Trophoblast cell (in vitro differentiated cells and primary cell): ENCODE measurements around the gene DYSF.

ENCODE experiments used
- DNase-seq, 2 donors: peaks; one replicate each; pipeline ENCODE4 v3.0.0-alpha.2; 2016
- H2AFZ ChIP-seq: 2 replicates; pipeline ENCODE4 v1.6.1; 2013; ENCODE audit warnings: low read length, moderate library complexity, mild to moderate bottlenecking; ENCODE audit not compliant: insufficient read depth, poor library complexity
- H2AK5ac ChIP-seq: 2 replicates; pipeline ENCODE4 v1.6.1; 2013; ENCODE audit warnings: mild to moderate bottlenecking, low read length
- H2BK120ac ChIP-seq: 2 replicates; pipeline ENCODE4 v1.6.1; 2013; ENCODE audit warnings: low read length, mild to moderate bottlenecking, moderate library complexity; ENCODE audit not compliant: insufficient read depth, poor library complexity
- H2BK12ac ChIP-seq: 2 replicates; pipeline ENCODE4 v1.6.1; 2013; ENCODE audit warnings: mild to moderate bottlenecking, low read length, moderate library complexity
- H2BK5ac ChIP-seq: 2 replicates; pipeline ENCODE4 v1.6.1; 2013; ENCODE audit warnings: low read length, low read depth, moderate library complexity, mild to moderate bottlenecking; ENCODE audit not compliant: poor library complexity
- H3K14ac ChIP-seq: 2 replicates; pipeline ENCODE4 v1.6.1; 2013; ENCODE audit warnings: mild to moderate bottlenecking, low read length
- H3K18ac ChIP-seq: 2 replicates; pipeline ENCODE4 v1.6.1; 2013; ENCODE audit warnings: mild to moderate bottlenecking, low read length
- H3K23ac ChIP-seq: 2 replicates; pipeline ENCODE4 v1.6.1; 2013; ENCODE audit warnings: low read length
- H3K27ac ChIP-seq: 2 replicates; pipeline ENCODE4 v1.5.1; 2013; ENCODE audit warnings: low read depth, mild to moderate bottlenecking, inconsistent platforms, low read length, moderate library complexity
- H3K27me3 ChIP-seq: 2 replicates; pipeline ENCODE4 v1.6.1; 2013; ENCODE audit warnings: inconsistent platforms, mild to moderate bottlenecking, low read length, moderate library complexity; ENCODE audit not compliant: insufficient read depth
- H3K36me3 ChIP-seq, 2 experiments: 1 replicate in 1 of 2; 2 replicates in 1 of 2; pipeline ENCODE4 v1.6.1; 2013; ENCODE audit warnings: low read length in 2 of 2, mild to moderate bottlenecking in 2 of 2, moderate library complexity in 1 of 2; ENCODE audit not compliant: insufficient read depth in 2 of 2, control insufficient read depth in 1 of 2
- H3K4ac ChIP-seq: 2 replicates; pipeline ENCODE4 v1.6.1; 2013; ENCODE audit warnings: low read depth, mild to moderate bottlenecking, low read length, moderate library complexity
- H3K4me1 ChIP-seq, 2 experiments: 1 replicate in 1 of 2; 2 replicates in 1 of 2; pipeline ENCODE4 v1.6.1; 2013; ENCODE audit warnings: low read length in 2 of 2, mild to moderate bottlenecking in 2 of 2, moderate library complexity in 1 of 2; ENCODE audit not compliant: insufficient read depth in 2 of 2, control insufficient read depth in 1 of 2
- H3K4me2 ChIP-seq: 2 replicates; pipeline ENCODE4 v1.6.1; 2013; ENCODE audit warnings: inconsistent platforms, mild to moderate bottlenecking, low read length, moderate library complexity
- H3K4me3 ChIP-seq: 2 replicates; pipeline ENCODE4 v1.5.1; 2013; ENCODE audit warnings: mild to moderate bottlenecking, low read depth, low read length, inconsistent platforms
- H3K79me1 ChIP-seq: one replicate; pipeline ENCODE4 v1.6.1; 2013; ENCODE audit warnings: low read length
- H3K79me2 ChIP-seq: 2 replicates; pipeline ENCODE4 v1.6.1; 2013; ENCODE audit warnings: low read length, mild to moderate bottlenecking; ENCODE audit not compliant: control insufficient read depth, insufficient read depth, poor library complexity
- H3K9ac ChIP-seq: 2 replicates; pipeline ENCODE4 v1.6.1; 2013; ENCODE audit warnings: mild to moderate bottlenecking, low read length
- H3K9me3 ChIP-seq: 2 replicates; pipeline ENCODE4 v1.6.1; 2013; ENCODE audit warnings: low read depth, mild to moderate bottlenecking, control low read depth, inconsistent platforms, low read length; ENCODE audit not compliant: insufficient read depth
- H4K12ac ChIP-seq: 2 replicates; pipeline ENCODE4 v1.6.1; 2013; ENCODE audit warnings: low read depth, mild to moderate bottlenecking, low read length, moderate library complexity
- H4K8ac ChIP-seq: 2 replicates; pipeline ENCODE4 v1.6.1; 2013; ENCODE audit warnings: low read depth, mild to moderate bottlenecking, low read length, moderate library complexity
- H4K91ac ChIP-seq: one replicate; pipeline ENCODE4 v1.6.1; 2013; ENCODE audit warnings: low read depth, mild to moderate bottlenecking, low read length, moderate library complexity
- WGBS: extraction: QIAGEN DNeasy Blood & Tissue Kit; methylation state at CpG from one replicate; pipeline ENCODE4 v1.1.7; 2013; ENCODE audit warnings: missing lambda C conversion rate; ENCODE audit not compliant: insufficient read length, insufficient coverage; ENCODE audit errors: extremely low coverage; 5-methylcytosine and 5-hydroxymethylcytosine counted together

DYSF gene

GRCh38 chr2:71592181-71592711 lies 138.9 kb downstream of the DYSF start:
- Histone ChIP-seq H3K36me3 (peaks cover 3% of the 10 kb centered on the region in 2 experiments), H3K4me3 (no peak overlapping the region), H4K91ac (no peak overlapping the region), H2BK120ac (no peak overlapping the region), H3K18ac (no peak overlapping the region), H3K27ac (no peak overlapping the region), H3K4me1 (peaks cover 7 to 11% of the 10 kb centered on the region in 2 experiments), H3K9ac (no peak overlapping the region), H3K23ac (no peak overlapping the region), H2BK5ac (no peak overlapping the region), H2BK12ac (no peak overlapping the region), H3K4ac (no peak overlapping the region), H3K79me2 (no peaks in the 10 kb centered on the region), H3K4me2 (no peak overlapping the region), H2AK5ac (no peak overlapping the region), H3K14ac (no peak overlapping the region), H3K79me1 (no peaks in the 10 kb centered on the region), H3K9me3 (peaks cover 4% of the 10 kb centered on the region), H4K12ac (no peak overlapping the region), H3K27me3 (no peaks in the 10 kb centered on the region), H2AFZ (no peak overlapping the region), H4K8ac (no peak overlapping the region)
- no CpG with 5 or more reads among the region's 12 CpGs for WGBS
- DNase-seq = no peak

GRCh38 chr2:71595569-71595968 lies 142.2 kb downstream of the DYSF start:
- Histone ChIP-seq H3K27ac (no peak overlapping the region), H4K8ac (no peak overlapping the region), H2AFZ (no peak overlapping the region), H3K36me3 (peaks cover 8 to 9% of the 10 kb centered on the region in 2 experiments), H2BK5ac (no peak overlapping the region), H3K4ac (no peak overlapping the region), H4K12ac (no peak overlapping the region), H3K9me3 (peaks cover 1% of the 10 kb centered on the region), H3K14ac (no peak overlapping the region), H3K79me1 (no peaks in the 10 kb centered on the region), H3K27me3 (no peaks in the 10 kb centered on the region), H2BK12ac (no peak overlapping the region), H3K9ac (no peak overlapping the region), H3K23ac (no peak overlapping the region), H2BK120ac (no peak overlapping the region), H3K4me2 (no peak overlapping the region), H4K91ac (no peak overlapping the region), H2AK5ac (no peak overlapping the region), H3K4me3 (no peak overlapping the region), H3K18ac (no peak overlapping the region), H3K4me1 (no peaks in the 10 kb centered on the region), H3K79me2 (no peaks in the 10 kb centered on the region)
- DNase-seq = no peak
- no CpG with 5 or more reads among the region's 7 CpGs for WGBS

GRCh38 chr2:71596011-71596410 lies 142.7 kb downstream of the DYSF start:
- H3K4me1 ChIP-seq = no peaks in the 10 kb centered on the region
- H3K79me1 ChIP-seq = no peaks in the 10 kb centered on the region
- no peak overlapping the region for H2AFZ ChIP-seq
- H3K23ac ChIP-seq = no peak overlapping the region
- no peaks in the 10 kb centered on the region for H3K79me2 ChIP-seq
- H4K8ac ChIP-seq = no peak overlapping the region
- H3K27me3 ChIP-seq = no peaks in the 10 kb centered on the region
- no peak overlapping the region for H2BK12ac ChIP-seq
- H2BK5ac ChIP-seq = no peak overlapping the region
- H3K9ac ChIP-seq = no peak overlapping the region
- H3K18ac ChIP-seq = no peak overlapping the region
- H3K14ac ChIP-seq = no peak overlapping the region
- no peak for DNase-seq
- no peak overlapping the region for H2BK120ac ChIP-seq
- no peak overlapping the region for H2AK5ac ChIP-seq
- no peak overlapping the region for H3K4ac ChIP-seq
- H3K9me3 ChIP-seq = no peaks in the 10 kb centered on the region
- no peak overlapping the region for H4K12ac ChIP-seq
- no peak overlapping the region for H3K27ac ChIP-seq
- H3K36me3 ChIP-seq = peaks cover 7 to 8% of the 10 kb centered on the region in 2 experiments
- no CpG with 5 or more reads among the region's 17 CpGs for WGBS
- no peak overlapping the region for H3K4me2 ChIP-seq
- no peak overlapping the region for H3K4me3 ChIP-seq
- no peak overlapping the region for H4K91ac ChIP-seq

GRCh38 chr2:71597756-71598155 lies 144.4 kb downstream of the DYSF start:
- Histone ChIP-seq H3K27ac (no peak overlapping the region), H3K4me2 (no peak overlapping the region), H2AK5ac (no peak overlapping the region), H2BK120ac (no peak overlapping the region), H3K4me3 (no peak overlapping the region), H4K91ac (no peak overlapping the region), H3K36me3 (peaks cover 10 to 11% of the 10 kb centered on the region in 2 experiments), H2BK5ac (no peak overlapping the region), H3K27me3 (no peaks in the 10 kb centered on the region), H3K14ac (no peak overlapping the region), H2AFZ (no peak overlapping the region), H3K23ac (no peak overlapping the region), H3K79me2 (no peaks in the 10 kb centered on the region), H3K18ac (no peak overlapping the region), H2BK12ac (no peak overlapping the region), H3K9me3 (no peaks in the 10 kb centered on the region), H4K12ac (no peak overlapping the region), H3K9ac (no peak overlapping the region), H3K4me1 (no peaks in the 10 kb centered on the region), H3K4ac (no peak overlapping the region), H4K8ac (no peak overlapping the region), H3K79me1 (no peaks in the 10 kb centered on the region)
- WGBS = no CpG with 5 or more reads among the region's 4 CpGs
- DNase-seq = no peak
